Dedifferentiated amniotic fluid mesenchymal stem cell (primary cell): Measurements from ENCODE around the gene LGI2.

ENCODE experiments used
- DNase-seq: peaks from one replicate; pipeline ENCODE4 v3.0.0-alpha.2; 2016; ENCODE audit errors: extremely low spot score

Gene LGI2

DNA sequence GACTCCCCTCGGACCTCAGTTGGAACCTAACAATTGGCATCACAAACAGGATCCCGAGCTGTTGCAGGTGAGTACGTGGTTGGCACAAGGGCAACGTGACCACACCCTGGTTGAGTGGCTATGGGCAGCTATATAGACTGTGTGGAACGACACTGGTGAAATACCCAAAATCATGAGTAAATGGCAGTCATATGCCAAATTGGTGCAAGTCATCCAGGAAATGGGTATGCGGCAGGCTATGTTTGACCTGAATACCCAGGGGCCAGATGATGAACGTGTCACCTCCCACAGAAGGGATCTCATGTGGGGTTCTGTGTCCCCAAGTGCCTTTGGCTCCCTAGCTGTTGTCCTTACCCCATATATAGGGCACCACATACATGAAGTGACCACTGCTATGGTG lies 64.7 kb downstream of the LGI2 start:
- no peak for DNase-seq

DNA sequence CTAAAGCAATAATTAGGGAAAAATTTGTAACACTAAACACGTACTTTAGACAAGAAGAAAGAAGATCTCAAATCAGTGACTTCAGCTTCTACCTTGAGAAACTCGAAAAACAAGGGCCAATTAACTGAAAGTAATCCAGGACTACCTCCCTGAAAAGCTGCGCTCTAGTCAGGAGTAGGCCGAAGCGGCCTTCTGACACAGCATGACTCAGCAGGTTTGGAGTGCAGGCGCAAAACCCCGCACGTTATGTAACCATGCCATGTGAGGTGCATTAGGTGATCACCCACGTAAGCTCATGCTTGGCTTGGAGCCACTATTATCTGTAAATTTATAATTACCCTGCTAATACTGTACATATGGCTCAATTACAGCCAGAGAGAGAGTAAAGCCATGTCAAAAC lies 65.1 kb downstream of the LGI2 start:
- DNase-seq = no peak

DNA sequence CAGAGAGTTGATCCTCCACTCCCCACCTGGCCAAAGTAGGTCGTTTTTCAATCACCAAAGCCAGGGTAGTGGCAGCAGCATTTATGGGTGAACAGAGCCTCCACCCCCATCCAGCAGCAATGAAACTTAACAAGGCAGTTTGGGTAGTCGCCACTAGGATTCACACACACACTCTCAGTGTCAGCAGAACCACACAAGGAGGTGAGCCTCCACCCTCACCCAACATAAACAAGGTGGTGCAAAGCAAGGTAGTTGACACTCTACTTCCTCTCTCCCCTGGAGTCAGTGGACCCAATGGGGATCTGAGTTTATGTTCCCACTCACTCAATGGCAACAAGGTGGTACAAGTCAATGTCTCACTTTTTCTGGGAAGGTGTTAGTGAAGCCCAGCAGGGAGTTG lies 67.5 kb downstream of the LGI2 start:
- no peak for DNase-seq

DNA sequence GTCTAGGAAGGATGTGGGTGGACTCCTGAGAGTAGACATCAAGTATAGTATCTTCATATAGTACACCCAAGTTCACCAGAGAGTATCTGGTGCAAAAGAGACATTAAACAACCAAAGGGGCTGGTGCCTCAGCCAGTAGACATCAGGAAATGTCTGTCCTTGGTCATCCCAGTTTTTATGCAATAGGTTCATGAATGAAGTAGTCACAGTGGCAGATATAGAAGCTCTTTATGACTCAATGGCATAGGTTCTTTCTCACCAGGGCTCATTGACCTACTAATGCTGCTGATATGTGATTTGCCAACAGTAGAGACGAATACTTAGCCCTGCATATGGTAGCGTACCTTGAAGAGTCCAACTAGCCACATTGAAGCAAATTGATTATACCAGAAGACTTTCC lies 72.9 kb downstream of the LGI2 start:
- DNase-seq = no peak

DNA sequence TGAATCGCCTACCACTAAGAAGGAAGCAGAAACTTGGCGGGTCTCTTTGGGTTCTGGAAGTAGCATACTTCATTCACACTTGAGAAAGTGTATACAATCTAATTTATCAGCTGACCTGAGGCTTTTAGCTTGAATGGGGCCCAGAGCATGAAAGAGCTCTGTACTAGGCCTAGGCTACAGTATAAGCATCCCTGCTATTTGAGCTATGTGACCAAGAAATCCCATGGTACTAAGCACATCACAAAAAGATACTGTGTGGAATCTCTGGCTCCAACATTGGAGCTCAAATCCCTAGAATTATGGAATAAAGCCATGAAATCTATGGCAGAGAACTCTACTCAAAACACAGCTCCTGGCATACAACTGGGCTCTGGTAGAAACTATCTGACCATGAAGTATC lies 74.0 kb downstream of the LGI2 start:
- DNase-seq = no peak

DNA sequence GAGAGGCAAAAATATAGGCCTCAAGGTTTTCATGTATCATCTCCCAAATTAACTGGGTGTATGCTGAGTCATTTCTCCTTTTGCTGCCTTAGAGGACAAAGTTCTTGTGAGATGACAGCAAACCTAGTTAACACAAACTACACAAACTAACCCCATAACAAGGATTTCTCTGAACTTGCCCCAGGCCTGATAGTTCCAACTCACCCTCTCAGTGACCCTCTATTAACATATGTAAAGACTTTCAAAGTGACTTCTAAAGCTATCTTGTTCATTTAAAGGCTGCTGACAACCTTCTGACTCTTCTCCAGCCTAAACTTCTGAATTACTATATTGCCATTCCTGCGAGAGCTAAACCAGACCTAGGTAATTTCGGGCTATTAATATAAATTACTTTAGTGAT lies 74.7 kb downstream of the LGI2 start:
- no peak for DNase-seq

DNA sequence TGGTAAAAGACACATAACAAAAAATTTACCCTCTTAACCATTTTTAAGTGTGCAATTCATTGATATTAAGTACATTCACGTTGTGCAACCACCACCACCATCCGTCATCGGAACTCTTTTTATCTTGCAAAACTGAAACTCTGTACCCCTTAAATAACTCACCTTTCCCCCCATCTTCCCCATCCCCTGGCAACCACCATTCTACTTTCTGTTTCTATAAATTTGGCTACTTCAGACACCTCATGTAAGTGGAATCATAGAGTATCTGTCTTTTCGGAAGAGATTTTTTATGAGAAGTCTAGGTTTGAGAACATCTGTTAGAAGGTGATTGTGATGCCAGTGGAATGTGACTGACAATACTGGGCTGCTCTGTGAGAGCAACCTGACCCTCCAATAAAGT lies 78.1 kb downstream of the LGI2 start:
- DNase-seq = no peak

DNA sequence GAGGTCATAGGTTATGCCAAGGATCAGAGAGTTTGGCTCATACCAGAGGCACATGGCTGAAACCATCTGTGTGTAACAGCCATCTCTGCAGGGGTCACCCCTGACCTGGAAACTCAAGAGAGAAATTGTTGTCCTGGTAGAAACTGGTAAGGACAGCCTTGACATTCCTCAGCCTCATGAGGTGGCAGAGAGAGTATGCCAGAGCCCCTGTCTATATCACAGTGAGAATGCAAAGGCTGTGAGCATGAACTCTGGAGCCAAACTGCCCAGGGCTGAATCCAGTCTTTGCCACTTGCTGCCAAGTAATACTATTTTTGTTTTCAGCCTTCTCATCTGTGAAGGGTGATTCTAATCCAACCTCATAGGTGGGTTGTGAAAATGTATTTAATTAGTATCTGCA lies 80.8 kb downstream of the LGI2 start:
- DNase-seq = no peak
